Measurements from ENCODE around the gene PIGZ.

Gene PIGZ

GRCh38 chr3:196991581-196992460 is 23.2 kb upstream of the PIGZ start:
- TF ChIP-seq CTCF (IDR thresholded peaks at IDR 0.05) = no peak

GRCh38 chr3:196990601-196991007 is 22.0 kb upstream of the PIGZ start:
- TF ChIP-seq CTCF (IDR thresholded peaks at IDR 0.05) = no peak

- no peak for TF ChIP-seq CTCF (IDR thresholded peaks at IDR 0.05)
Measured at GRCh38 chr3:196989721-196990262, 21.2 kb upstream of the PIGZ start.

- TF ChIP-seq CTCF (IDR thresholded peaks at IDR 0.05) = no peak
Measured at GRCh38 chr3:196988241-196989029, 19.8 kb upstream of the PIGZ start.

- TF ChIP-seq CTCF (IDR thresholded peaks at IDR 0.05) = no peak
Measured at GRCh38 chr3:196987022-196987421, 18.4 kb upstream of the PIGZ start.

GRCh38 chr3:196985954-196986885 is 17.6 kb upstream of the PIGZ start:
- TF ChIP-seq CTCF (IDR thresholded peaks at IDR 0.05) = no peak

- TF ChIP-seq CTCF (IDR thresholded peaks at IDR 0.05) = no peak
Measured at GRCh38 chr3:196985298-196985697, 16.7 kb upstream of the PIGZ start.
